Fibroblast of lung (primary cell): Measurements from ENCODE around the gene ZNF423. TPM values are rescaled to one million over a fixed set of nuclear protein-coding genes. Genes with fewer than 3 reads are reported as not detected.

Experiments
- DNase-seq, 2 donors: peaks; one replicate each; pipeline versions ENCODE4 v3.0.0 to v3.0.0-alpha.2; 2010; ENCODE audit warnings: low read depth in 2 of 2
- H2AFZ ChIP-seq: 2 replicates; pipeline ENCODE4 v1.5.1; 2012; ENCODE audit warnings: low read length, control low read depth, inconsistent platforms
- H3K27ac ChIP-seq: 2 replicates; pipeline ENCODE4 v1.5.1; 2011; ENCODE audit warnings: low read length, control low read depth; ENCODE audit not compliant: insufficient read depth
- H3K27me3 ChIP-seq: 2 replicates; pipeline ENCODE4 v1.5.1; 2011; ENCODE audit warnings: mild to moderate bottlenecking, low read length; ENCODE audit not compliant: control insufficient read depth, insufficient read depth
- H3K36me3 ChIP-seq: 2 replicates; pipeline ENCODE4 v1.5.1; 2011; ENCODE audit warnings: low read length; ENCODE audit not compliant: control insufficient read depth, insufficient read depth
- H3K4me1 ChIP-seq: 2 replicates; pipeline ENCODE4 v1.5.1; 2011; ENCODE audit warnings: low read length; ENCODE audit not compliant: control insufficient read depth, insufficient read depth; ENCODE audit errors: extremely low read depth
- H3K4me2 ChIP-seq: 2 replicates; pipeline ENCODE4 v1.5.1; 2011; ENCODE audit warnings: low read length, control low read depth; ENCODE audit not compliant: insufficient read depth; ENCODE audit errors: extremely low read depth
- H3K4me3 ChIP-seq, 4 experiments: fragments of 200-600 bp in 1 of 4; sonication (generic) in 1 of 4; replicated peaks in 1 of 4; 2 replicates each; pipeline ENCODE4 v1.5.1; 2011 to 2016; ENCODE audit warnings: low read length in 4 of 4, low read depth in 3 of 4, mild to moderate bottlenecking in 3 of 4, control low read depth in 2 of 4, inconsistent platforms in 1 of 4, mixed read lengths in 1 of 4; ENCODE audit not compliant: insufficient read depth in 1 of 4; ENCODE audit errors: control extremely low read depth in 1 of 4
- H3K79me2 ChIP-seq: 2 replicates; pipeline ENCODE4 v1.5.1; 2012; ENCODE audit warnings: mild to moderate bottlenecking, low read length, inconsistent platforms; ENCODE audit not compliant: control insufficient read depth, insufficient read depth
- H3K9ac ChIP-seq: 2 replicates; pipeline ENCODE4 v1.5.1; 2011; ENCODE audit warnings: mild to moderate bottlenecking, low read length, control low read depth; ENCODE audit not compliant: insufficient read depth
- H3K9me3 ChIP-seq: 2 replicates; pipeline ENCODE4 v1.5.1; 2012; ENCODE audit warnings: low read depth, low read length; ENCODE audit not compliant: control insufficient read depth, insufficient read depth
- H4K20me1 ChIP-seq: 2 replicates; pipeline ENCODE4 v1.5.1; 2011; ENCODE audit warnings: low read length; ENCODE audit not compliant: control insufficient read depth, insufficient read depth; ENCODE audit errors: extremely low read depth
- CTCF ChIP-seq, 2 donors: IDR thresholded peaks in 1 of 2; conservative IDR thresholded peaks in 1 of 2; 1 replicate in 1 of 2; 2 replicates in 1 of 2; pipeline ENCODE4 v1.5.1; 2011 to 2012; ENCODE audit warnings: low read length in 2 of 2, control low read depth in 1 of 2, inconsistent platforms in 1 of 2, low read depth in 1 of 2, mild to moderate bottlenecking in 1 of 2
- EZH2 ChIP-seq: IDR thresholded peaks from 2 replicates; pipeline ENCODE4 v1.5.1; 2012; ENCODE audit warnings: low read length, control low read depth, mild to moderate bottlenecking; ENCODE audit errors: missing control alignments
- polyA plus RNA-seq, 2 donors: library from polyadenylated mRNA; depleted of rRNA in 1 of 2; stranded (reverse) in 1 of 2; unstranded in 1 of 2; fragments of >200 nt; gene quantifications; 2 replicates each; pipeline ENCODE4 v1.2.1, GENCODE V29; 2011 to 2012; ENCODE audit warnings: missing spikeins in 1 of 2
- total RNA-seq: library from RNA; depleted of rRNA; stranded (reverse); fragments of >200 nt; gene quantifications from 2 replicates; pipeline ENCODE4 v1.2.1, GENCODE V29; 2014

Gene ZNF423
- total and polyA plus RNA-seq, 2 donors (not counting 1 experiment from before 2014, with no cell fraction given), result 0.07 to 0.17 TPM

GRCh38 chr16:49662569-49662968 is 193.3 kb downstream of the ZNF423 start:
- Histone ChIP-seq H3K27ac (no peak overlapping the region), H3K4me1 (no peaks in the 10 kb centered on the region), H3K79me2 (no peaks in the 10 kb centered on the region), H3K27me3 (no peaks in the 10 kb centered on the region), H3K4me2 (no peak overlapping the region), H4K20me1 (no peaks in the 10 kb centered on the region), H2AFZ (no peak overlapping the region), H3K9ac (no peak overlapping the region), H3K4me3 (no peak overlapping the region), H3K36me3 (no peaks in the 10 kb centered on the region), H3K9me3 (no peaks in the 10 kb centered on the region)
- no peak for DNase-seq
- no peak for TF ChIP-seq CTCF (conservative IDR thresholded peaks at IDR 0.05 in 1 of 2, IDR thresholded peaks at IDR 0.05 in 1 of 2; ENCODE audit: low read depth in 1 of 2, low read length in 2 of 2)
- no peak for TF ChIP-seq EZH2

GRCh38 chr16:49661465-49662187 is 194.3 kb downstream of the ZNF423 start:
- Histone ChIP-seq H3K27me3 (no peaks in the 10 kb centered on the region), H2AFZ (no peak overlapping the region), H3K27ac (no peak overlapping the region), H3K79me2 (no peaks in the 10 kb centered on the region), H4K20me1 (no peaks in the 10 kb centered on the region), H3K36me3 (no peaks in the 10 kb centered on the region), H3K9ac (no peak overlapping the region), H3K4me3 (no peak overlapping the region), H3K9me3 (no peaks in the 10 kb centered on the region), H3K4me1 (no peaks in the 10 kb centered on the region), H3K4me2 (no peak overlapping the region)
- TF ChIP-seq EZH2 (no peak), CTCF (conservative IDR thresholded peaks at IDR 0.05 in 1 of 2, IDR thresholded peaks at IDR 0.05 in 1 of 2; ENCODE audit: low read depth in 1 of 2, low read length in 2 of 2) (no peak)
- peak in 1 of 2 donors; percentile 62 for DNase-seq

GRCh38 chr16:49660626-49661025 is 195.3 kb downstream of the ZNF423 start:
- TF ChIP-seq CTCF (conservative IDR thresholded peaks at IDR 0.05 in 1 of 2, IDR thresholded peaks at IDR 0.05 in 1 of 2; ENCODE audit: low read depth in 1 of 2, low read length in 2 of 2) (no peak), EZH2 (no peak)
- Histone ChIP-seq H3K36me3 (no peaks in the 10 kb centered on the region), H4K20me1 (no peaks in the 10 kb centered on the region), H3K27ac (no peak overlapping the region), H3K27me3 (no peaks in the 10 kb centered on the region), H3K4me1 (no peaks in the 10 kb centered on the region), H3K9me3 (no peaks in the 10 kb centered on the region), H3K9ac (no peak overlapping the region), H3K4me2 (no peak overlapping the region), H3K4me3 (no peak overlapping the region), H2AFZ (no peak overlapping the region), H3K79me2 (no peaks in the 10 kb centered on the region)
- no peak for DNase-seq
